ENCODE measurements around the gene ITGAE.

The ITGAE gene

GRCh38 chr17:3815925-3816324, 14.9 kb upstream of the ITGAE start:
- DNase-seq = no peak

- DNase-seq = no peak
Measured at GRCh38 chr17:3815122-3815521, 14.1 kb upstream of the ITGAE start.

- no peak for DNase-seq
Measured at GRCh38 chr17:3814361-3814760, 13.4 kb upstream of the ITGAE start.

GRCh38 chr17:3813171-3813570, 12.2 kb upstream of the ITGAE start:
- DNase-seq = no peak

GRCh38 chr17:3812771-3813170, 11.8 kb upstream of the ITGAE start:
- no peak for DNase-seq

GRCh38 chr17:3812284-3812683, 11.3 kb upstream of the ITGAE start:
- DNase-seq = no peak

- no peak for DNase-seq
Measured at GRCh38 chr17:3810019-3810418, 9.0 kb upstream of the ITGAE start.

- no peak for DNase-seq
Measured at GRCh38 chr17:3809135-3809534, 8.1 kb upstream of the ITGAE start.

- no peak for DNase-seq
Measured at GRCh38 chr17:3808701-3809100, 7.7 kb upstream of the ITGAE start.

- no peak for DNase-seq
Measured at GRCh38 chr17:3805581-3805980, 4.6 kb upstream of the ITGAE start.

GRCh38 chr17:3804503-3804931, 3.5 kb upstream of the ITGAE start:
- peak; percentile 63 for DNase-seq

- DNase-seq = no peak
Measured at GRCh38 chr17:3803308-3803640, 2.3 kb upstream of the ITGAE start.

GRCh38 chr17:3802461-3803307, 1.7 kb upstream of the ITGAE start:
- no peak for DNase-seq

GRCh38 chr17:3801792-3802191, 804 bp upstream of the ITGAE start:
- DNase-seq = no peak

- DNase-seq = no peak
Measured at GRCh38 chr17:3801347-3801746, 359 bp upstream of the ITGAE start.

- no peak for DNase-seq
Measured at GRCh38 chr17:3799181-3799945, 1.6 kb downstream of the ITGAE start.

- DNase-seq = no peak
Measured at GRCh38 chr17:3798273-3799180, 2.5 kb downstream of the ITGAE start.

- DNase-seq = no peak
Measured at GRCh38 chr17:3796822-3797170, 4.2 kb downstream of the ITGAE start.

- peak; percentile 90 for DNase-seq
Measured at GRCh38 chr17:3796110-3796821, 4.7 kb downstream of the ITGAE start.

- DNase-seq = peak; percentile 61
Measured at GRCh38 chr17:3795390-3796102, 5.4 kb downstream of the ITGAE start.

- DNase-seq = peak; percentile 83
Measured at GRCh38 chr17:3794557-3795389, 6.2 kb downstream of the ITGAE start.

All from activated CD8-positive, alpha-beta memory T cell treated with anti-CD3 and anti-CD28 coated beads, Interleukin-2, amount 50 U/mL, for 48 hours (primary cell).